ENCODE data around the gene MORC2.
A peak's percentile ranks its signal among the peaks of the same experiment; 100 is the strongest.

The MORC2 gene

DNA sequence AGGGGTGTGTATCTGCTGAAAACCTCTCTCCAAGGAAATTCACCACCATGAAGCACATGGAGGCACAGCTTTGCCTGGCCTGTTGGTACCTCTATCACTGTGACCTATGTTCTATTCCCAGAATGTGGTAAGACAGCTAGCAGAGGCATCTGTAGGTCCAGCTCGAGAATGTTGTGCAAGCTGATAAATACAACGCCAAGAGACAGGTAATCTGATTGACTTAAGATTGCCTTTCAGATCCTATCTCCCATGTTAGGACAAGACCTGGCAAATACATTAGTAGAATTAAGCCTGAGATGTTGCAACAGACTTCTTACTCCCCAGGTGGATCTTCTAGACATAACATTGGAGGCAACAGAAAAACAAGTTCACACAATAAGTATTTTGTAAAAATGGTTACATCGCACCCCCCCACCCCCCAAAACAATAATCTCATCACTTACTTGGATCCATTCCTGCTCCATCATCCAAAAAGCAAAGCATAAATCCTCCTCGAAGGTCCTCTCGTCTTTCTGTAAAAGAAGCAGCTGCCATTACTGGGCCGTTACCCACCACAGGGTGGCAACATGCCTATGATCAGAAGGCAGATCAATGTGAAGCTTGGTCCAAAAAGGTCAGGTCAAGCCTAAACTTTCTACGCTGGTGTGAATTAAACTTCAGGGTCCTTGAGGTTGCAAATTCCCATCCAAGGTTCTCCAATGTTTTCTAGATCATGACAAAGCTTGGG lies 18.5 kb downstream of the MORC2 start:
- DNase-seq (ENCODE audit: low read depth in 2 of 2): no peak

DNA sequence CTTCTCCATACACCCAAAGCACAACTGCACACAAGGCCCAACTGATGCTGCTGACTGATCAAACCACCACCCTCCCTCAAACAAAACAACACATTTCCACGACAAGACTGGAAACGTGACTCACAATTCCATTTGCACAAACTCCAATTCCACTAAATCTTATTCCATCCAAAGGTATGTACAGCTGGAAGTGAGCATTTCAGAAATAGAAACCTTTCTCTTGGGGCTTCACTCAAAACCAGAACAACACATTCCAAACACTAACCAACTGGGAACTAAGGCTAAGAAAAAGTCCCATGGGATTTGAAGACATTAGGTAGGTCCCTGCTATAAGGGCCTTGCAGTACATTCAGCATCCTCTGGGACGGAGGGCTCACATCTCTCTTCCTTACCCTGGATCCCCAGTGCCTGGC lies 19.6 kb downstream of the MORC2 start:
- no peak for DNase-seq (ENCODE audit: low read depth in 2 of 2)

DNA sequence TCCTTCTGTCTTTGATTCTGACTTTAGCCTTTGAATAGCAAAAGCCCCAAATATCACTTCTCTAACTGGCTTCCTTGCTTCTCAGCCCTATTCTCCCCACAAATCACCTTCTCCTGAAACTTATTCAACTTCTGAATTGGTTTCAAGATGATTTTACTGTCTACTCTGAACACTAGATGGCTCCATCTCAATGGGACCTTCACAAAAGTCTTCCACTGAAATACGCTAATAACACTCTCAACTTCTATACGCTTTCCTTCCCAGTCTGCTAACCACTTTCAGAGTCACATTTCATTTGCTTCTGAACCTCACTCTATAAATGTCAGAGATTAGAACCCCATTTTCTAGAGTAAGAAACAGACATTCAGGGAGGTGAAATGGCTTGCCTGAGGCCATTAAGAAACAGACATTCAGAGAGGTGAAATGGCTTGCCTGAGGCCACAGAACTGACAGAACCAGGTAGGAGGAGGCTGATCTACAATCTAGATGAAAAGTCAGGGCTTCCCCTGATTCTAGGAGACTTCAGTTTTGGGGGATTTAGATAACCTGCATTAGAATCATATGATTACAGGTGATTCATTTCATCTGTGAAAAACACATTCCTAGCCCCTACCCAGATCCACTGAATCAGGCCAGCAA lies 20.6 kb downstream of the MORC2 start:
- DNase-seq (ENCODE audit: low read depth in 2 of 2): no peak

DNA sequence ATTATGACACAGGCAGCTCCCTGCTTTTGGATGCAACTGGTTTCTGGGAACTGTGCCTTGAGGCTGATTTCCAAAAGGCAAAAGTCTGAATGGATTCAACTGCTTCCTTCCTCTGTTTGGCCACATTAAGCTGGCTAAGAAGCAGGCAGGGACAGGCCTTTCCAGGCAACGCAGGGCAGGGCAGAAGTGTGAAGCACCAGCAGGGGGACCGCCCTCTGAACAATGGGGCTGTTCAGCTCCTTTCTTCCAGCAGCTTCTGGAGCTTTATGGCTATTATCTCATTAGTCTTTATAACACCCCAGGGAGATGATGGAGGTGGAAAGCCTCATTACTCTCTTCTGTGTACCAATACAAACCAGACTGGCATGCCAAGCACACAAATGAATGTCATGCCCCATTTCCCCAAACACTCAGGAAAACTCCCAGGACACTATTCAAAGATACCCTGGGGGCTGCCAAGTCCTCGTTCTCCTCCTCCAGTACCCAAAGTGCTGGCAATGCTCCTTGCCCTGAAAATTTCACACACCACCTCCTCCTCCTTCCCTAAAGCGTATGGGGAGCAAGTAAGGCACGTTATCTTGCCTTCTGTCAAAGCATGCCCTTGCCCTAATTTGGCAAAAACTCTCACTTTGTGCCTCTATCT lies 21.3 kb downstream of the MORC2 start:
- DNase-seq (ENCODE audit: low read depth in 2 of 2): no peak

DNA sequence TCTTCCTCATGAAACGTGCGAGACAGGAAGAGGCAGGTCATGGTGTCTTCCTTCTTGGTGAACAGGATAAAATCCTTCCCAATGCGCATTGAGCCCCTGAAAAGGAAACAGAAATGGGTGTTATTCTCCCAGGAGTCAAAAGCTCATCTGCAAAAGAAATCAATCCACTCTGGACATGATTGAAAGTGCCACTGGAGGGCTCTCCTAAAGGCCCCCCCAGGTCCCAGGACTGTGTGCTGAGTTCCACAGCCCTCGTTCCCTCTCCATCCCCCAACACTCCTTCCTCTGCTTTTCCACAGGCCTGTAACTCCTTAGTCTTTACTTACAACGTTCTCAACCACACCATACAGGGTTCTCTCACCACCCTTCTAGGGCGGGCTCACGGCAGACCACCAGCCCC lies 22.2 kb downstream of the MORC2 start:
- DNase-seq (ENCODE audit: low read depth in 2 of 2): no peak

DNA sequence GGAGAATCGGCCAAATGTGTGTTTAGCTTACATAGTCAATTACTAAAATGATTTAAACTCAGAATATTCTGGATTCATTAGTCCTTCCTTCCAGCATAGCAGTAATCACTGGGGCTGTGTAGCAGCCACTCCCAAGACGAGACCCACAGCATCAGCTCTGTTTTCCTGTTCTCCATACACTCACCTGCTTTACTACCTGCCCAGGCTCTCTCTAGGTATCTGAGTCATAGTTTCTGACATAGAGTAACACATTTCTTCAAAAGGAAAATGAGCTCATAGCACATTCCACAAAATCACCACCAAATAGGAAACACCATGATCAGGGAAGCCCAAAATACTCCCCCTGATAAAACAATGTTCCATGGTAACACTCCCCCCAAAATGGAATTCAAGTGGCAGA lies 22.9 kb downstream of the MORC2 start:
- no peak for DNase-seq (ENCODE audit: low read depth in 2 of 2)

DNA sequence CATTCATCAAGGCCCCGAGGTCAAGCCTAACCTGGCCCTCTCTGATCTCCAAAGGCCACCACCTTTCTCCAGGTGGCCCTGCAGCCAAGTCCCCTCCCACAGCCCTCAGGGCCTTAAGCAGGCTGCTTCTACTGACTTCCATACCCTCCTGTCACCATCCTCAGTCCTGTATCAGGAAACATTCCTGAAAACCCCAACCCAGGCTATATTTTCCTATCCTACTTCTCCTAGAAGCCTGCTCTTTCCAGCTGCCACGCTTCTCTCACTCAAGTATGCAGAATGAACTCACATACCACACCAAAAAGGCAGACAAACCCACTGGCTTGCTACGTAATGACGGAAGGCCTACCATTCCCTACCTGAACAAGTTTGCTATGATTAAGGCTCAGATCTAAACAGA lies 23.6 kb downstream of the MORC2 start:
- DNase-seq (ENCODE audit: low read depth in 2 of 2): no peak

DNA sequence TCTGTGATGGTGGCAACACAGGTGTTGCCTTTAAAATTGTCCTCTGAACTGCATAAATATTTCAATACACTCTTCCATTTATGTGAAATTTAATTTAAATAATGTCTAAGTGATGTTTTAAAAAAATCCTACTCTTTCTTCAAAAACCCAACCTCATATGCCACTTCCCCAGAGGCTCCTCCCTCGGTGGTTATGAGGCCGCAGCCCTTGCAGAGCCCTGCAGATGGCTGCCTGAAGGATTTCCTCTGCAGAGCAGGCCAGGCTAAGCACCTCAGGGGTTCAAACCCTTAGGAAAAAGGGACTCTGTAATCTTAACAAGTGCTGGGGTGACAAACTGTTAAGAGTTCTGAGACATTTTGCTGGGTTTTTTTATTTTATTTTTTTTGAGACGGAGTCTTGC lies 25.2 kb downstream of the MORC2 start:
- peak; percentile 17 to 24 for DNase-seq (ENCODE audit: low read depth in 2 of 2)

DNA sequence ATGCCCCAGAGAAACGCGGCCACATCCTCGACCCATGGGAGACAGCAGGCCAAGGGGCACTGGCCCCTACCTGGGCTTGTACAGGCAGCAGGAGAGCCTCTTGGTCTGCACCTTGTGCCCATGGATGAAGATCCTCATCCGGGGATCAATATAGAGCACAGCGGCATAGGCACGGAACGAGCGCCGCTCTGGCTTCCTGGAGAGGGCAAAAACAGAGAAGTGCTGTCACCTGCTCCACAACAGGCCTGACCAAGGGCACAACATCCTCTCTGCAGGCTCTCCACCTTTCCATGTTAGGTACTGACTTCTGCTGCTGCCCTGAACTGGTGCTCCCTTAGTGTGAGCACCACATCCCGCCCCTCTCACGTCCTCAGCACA lies 27.2 kb downstream of the MORC2 start:
- DNase-seq (ENCODE audit: low read depth in 2 of 2): no peak

DNA sequence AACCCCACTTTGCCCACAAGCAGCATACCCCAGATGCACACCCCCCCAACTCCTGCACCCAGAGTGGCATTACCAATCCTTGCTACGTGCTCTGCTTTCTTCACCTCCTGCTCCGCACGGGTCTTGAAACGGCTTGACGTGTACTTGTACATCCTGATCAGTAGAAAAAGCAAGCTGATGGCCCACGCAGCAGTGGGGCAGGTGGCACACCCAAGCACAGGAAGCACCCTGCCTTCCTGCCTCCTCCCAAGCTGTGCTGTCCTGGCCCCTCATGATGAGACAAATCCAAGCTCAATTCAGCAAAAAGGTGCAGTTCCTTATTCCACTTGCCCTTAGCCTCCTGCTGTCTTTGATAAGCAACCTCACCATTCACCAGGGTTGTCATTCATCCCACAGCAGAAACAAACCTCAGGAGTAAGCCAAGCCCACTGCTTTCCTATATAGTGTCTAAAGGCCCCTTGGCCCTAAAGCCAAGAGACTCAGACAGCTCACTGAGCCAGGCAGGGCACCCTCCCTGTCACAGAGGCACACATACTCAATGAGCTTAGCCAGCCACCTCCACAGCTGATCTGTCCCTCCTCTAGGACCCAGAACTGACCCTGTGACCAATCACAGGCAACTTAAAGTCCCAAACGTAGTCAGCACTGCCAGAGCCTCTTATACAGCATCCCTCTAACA lies 27.8 kb downstream of the MORC2 start:
- peak in 1 of 2 donors; percentile 22 for DNase-seq (ENCODE audit: low read depth in 2 of 2)

DNA sequence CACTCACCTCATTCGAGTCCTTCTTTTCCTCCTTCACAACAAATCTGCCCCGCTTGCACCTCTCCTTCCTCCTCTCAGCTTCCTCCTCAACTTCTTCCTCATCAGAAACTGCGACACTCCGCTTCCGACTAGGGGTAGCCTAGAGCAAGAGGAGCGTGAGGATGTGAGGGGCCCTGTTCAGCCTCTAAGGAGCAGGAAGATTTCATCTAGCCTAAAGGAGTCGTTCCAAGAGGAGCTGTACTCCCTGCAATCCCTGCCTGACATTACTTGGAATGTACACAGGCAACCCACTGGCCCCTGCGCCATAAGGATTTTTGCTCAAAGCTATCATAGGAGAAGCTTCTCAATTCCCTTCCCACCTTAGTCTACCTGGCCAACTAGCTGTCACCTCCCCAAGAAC lies 34.5 kb downstream of the MORC2 start:
- DNase-seq (ENCODE audit: low read depth in 2 of 2): no peak

DNA sequence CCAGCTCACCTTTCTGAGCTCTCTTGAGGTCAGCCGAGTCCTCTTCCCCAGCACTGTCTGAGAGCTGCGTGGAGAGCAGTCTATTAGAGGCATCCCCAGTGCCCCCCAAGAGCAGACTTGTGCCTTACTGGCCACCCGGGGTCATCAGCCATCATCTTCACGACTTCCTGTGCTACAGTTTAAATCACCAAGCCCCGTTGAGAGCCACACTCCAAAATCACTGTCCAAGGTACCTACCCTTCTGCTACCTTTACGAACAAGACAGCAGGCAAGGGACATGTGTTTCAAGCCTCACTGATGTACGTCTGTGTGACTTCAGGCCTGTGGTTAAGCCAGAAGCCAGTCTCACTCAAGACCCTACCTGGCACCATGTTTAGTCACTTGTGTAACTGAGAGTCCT lies 35.1 kb downstream of the MORC2 start:
- DNase-seq (ENCODE audit: low read depth in 2 of 2): no peak

DNA sequence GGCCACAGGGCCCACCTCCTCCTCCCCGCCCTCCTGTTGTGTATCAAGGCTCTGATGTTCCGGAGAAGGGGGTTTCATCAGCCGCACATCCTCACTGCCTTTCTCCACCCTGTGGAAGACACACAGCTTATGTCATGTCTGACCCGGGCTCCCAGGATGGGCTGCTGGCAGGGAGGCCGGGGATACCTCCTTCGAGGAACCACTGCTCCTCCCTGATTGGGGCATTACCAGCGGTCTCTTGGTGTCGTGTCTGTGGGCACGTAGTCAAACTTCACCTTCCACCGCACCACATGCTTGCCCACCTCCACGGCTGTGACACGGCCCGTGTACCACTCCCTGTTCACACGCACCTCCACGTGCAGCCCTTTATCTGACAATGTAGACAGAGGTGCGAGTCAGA lies 35.9 kb downstream of the MORC2 start:
- DNase-seq (ENCODE audit: low read depth in 2 of 2): no peak

DNA sequence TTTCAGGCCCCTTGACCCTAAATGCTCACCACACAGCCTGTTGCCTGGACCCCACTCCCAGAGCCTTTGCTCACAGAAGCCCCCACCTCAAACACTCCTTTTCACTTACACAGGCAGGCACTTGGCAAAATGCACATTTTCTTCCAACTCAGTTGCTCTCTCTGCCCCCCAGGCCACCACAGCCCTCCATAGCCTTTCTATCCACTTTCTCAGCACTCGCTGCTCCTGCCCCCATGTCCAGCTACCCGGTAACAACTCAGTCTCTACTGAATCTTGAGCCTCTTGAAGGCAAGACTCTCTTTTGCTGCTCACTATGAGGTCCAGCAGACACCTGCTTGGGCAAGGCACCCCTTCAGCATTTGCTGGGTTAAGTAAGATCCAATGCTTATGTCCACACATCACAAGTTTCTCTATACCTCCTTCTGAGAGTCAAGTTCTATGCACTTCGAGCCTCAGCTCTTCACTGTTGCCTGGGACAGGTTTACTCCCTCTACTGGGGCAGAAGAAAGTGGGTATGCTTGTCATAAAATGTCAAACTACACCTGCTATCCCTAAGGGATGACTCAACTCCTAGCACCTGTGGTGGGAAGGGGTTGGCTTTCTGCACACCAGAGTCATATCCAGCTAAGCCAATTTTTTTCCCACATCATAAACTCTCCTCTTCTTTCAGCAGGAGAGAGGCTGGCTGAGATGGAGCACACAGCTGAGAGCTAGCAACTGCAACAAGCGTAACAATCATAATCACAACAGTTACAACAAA lies 36.9 kb downstream of the MORC2 start:
- DNase-seq (ENCODE audit: low read depth in 2 of 2): no peak

DNA sequence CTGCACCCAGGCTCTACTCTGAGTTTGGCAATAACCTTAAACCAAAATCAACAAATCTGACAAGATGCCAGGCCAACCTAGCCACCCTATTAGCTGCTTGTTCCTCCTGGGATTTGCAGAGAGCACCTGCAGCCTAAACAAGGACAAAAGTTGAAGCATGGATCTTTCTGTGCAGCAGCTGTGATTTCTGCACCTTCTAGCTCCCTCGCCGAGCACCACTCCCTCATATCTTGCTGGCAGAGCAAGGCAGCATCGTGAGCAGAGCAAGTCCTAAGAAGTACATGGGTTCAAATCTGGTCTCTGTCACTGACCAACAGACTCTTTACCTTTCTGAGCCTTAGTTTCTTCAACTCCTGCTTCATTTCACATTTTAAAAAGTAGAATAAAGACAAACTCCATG lies 38.3 kb downstream of the MORC2 start:
- DNase-seq (ENCODE audit: low read depth in 2 of 2): no peak

DNA sequence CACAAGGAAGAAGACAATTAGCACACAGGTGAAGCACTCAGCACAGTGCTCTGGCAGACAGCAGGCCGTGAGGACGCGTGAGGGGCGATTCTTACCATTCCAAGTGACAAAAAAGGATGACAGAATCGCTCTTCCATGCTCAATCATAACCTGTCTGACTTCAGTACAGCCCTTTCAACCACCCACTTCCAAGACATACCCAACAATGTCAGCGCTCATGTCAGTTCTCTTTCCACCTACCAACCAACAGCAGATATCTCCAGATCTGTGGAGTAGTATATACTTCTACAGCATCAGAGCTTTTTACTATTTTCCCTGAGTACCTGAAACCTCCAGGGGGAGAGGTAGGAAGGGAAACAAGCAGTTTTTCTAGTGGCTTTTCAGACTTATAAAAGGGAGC lies 40.2 kb downstream of the MORC2 start:
- no peak for DNase-seq (ENCODE audit: low read depth in 2 of 2)

DNA sequence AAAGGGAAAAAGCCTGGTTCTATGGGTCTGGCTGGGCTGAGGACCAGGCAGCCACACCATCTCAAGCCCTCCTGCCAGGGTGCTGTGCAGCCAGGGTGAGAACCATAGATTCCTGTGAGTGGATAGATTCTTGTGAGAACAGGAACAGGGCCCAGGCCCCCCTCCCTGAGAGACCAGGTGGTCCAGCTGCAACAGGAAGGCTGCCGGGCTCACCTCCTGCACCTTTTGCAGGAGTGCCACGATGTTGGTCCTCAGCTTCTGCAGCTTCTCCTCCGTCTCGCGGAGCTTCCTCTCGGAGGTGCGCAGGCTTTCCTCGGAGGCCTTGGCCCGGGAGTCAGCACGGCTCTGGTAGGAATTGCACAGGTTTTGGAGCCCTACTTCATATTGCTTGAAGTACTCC lies 40.8 kb downstream of the MORC2 start:
- no peak for DNase-seq (ENCODE audit: low read depth in 2 of 2)

DNA sequence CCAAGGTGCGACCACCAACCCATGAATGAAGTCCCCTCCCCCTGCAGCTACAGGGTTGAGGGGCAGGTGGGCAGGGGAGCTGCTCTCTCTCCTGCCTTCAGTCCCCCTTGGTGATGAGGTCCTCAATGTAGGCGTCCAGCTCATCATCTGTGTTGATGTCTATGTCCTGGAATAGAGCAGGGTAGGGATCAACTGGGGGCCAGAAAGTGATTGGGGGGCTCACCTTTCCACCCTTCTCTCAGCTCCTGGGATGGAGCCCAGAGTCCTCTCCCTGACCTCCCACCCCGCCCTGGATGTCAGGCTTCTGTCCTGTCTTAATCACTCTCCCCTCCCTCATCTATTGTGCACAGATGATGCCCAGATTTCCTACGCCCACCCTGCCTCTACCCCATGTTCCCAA lies 41.9 kb downstream of the MORC2 start:
- no peak for DNase-seq (ENCODE audit: low read depth in 2 of 2)

DNA sequence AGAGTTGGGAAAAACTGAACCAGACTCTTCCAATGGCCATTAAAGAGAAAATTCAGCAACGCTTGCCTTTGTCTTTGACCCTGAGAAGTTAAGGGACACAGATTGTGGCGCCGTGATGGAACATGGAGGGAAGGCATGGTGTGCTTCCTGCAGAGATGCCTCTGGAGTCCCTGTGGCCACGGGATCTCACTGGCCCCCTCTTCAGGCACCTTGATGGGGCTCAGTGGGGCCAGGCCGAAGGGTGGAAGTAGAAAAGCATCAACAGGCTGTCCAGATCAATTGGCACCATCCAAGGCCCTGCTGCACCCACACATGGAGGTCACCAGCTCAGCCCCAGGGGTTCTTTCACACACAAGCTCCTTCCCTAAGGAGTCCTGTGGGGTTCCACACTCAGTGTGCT lies 42.9 kb downstream of the MORC2 start:
- no peak for DNase-seq (ENCODE audit: low read depth in 2 of 2)

DNA sequence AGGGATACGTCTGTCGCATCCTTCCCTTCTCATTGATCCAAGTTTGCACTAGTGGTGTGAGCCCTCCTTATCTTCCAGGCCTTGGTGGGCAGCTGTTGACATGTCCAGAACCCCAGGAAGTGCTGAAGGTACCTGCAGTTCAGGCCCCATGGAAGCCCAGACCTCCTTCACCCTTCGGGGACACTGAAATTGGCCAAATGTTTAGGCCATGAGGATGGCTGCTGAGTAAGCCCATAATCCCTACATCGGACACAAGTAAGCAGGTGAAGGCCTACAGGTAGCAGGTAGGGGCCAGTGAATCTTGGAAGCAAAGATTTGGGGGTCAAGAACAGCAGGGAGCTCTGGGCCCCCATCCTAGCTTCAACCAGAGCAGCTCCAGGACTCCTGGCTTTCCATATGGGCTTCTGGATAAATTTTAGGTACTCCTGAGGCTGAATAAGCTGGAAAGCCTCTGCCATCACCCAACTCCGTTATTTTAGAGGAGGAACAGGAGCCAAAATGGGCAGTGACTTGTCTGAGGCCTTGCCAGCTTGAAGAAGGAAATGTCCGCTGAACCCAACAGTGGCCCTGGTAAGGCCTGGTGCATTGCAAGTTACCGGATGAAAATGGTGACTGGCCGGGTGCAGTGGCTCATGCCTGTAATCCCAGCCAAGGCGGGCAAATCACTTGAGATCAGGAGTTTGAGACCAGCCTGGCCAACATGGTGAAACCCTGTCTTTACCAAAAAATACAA lies 45.2 kb downstream of the MORC2 start:
- DNase-seq (ENCODE audit: low read depth in 2 of 2): no peak

DNA sequence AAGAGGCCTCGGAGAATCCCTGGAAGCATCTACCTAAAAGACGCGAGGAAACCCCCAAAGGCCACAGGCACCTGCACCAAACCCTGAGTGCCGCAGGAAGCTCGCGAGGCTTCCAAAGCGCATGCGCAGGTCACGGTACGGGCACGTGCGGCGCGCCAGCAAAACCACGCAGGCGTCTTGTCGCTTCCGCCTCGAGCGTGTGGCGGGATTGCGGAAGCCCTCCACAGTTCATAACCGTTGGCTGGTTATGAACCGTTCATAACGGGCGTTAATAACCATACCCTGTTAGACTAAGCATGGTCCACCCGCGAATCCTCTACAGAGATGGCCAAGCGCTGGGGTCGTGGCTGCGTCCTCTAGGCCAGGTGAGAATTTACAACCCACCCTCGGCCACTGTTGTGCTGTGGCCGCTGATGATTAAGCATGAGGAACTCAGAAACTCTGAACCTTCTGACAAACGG lies 46.4 kb downstream of the MORC2 start:
- peak; percentile 77 to 78 for DNase-seq (ENCODE audit: low read depth in 2 of 2)
